ENCODE data around the gene C7orf57.

- TF ChIP-seq CTCF (IDR thresholded peaks at IDR 0.05; ENCODE audit: low read length) (peak; percentile 32), EZH2 (optimal IDR thresholded peaks at IDR 0.05; ENCODE audit: low read depth, low read length) (no peak), EZH2phosphoT487 (IDR thresholded peaks at IDR 0.05; ENCODE audit: low read length) (no peak)
These were observed 66.6 kb downstream of the C7orf57 start for GRCh38 chr7:48101968-48102367.
